Germinal center (tissue), 1 donor: ENCODE measurements around the gene SERINC2.
"Not testable (repeated sequence)": the region's sequence is repeated elsewhere in the genome, so short reads cannot be mapped to it uniquely, and the experiment has no call there.

Experiments used
- DNase-seq: peaks from one replicate; pipeline ENCODE4 v3.0.0; 2012; ENCODE audit warnings: mixed read lengths, low spot score

SERINC2 gene

DNA sequence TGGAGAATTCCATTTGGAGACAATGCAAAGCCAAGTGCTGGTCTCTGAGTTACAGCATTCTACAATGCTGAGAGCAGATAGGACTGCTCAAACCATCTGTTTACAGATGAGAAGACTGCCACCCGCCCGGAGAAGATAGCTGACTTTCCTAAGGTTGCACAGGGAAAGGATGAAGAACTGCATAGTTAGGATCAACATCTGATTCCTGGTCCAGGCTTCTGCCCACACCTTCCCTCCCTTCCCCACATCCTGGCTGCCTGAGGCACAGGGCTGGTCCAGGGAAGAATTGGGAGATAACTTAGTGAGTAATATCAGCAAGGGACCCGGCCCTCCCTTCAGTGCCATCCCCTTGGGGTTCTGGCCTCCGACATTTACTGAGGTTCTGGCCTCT, 2.0 kb downstream of the SERINC2 start:
- no peak for DNase-seq

DNA sequence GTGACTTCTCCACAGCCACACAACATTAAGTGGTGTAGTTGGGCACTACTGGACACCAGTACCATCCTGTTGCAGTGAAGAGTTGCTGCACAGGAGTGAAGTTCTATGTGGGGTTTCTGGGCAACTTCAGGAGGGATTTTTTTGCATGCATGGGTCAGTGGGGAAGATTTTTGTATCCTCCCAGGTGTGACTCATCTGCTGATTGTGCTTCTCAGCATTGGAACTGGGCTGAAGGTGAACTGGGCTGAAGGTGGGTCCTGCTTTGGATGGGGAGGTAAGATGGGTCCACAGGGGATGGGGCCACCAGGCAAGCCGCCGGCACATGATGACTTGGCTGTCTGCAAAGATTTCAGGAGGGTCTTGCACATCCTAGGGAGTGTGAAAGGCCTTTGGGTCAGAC, 2.6 kb downstream of the SERINC2 start:
- no peak for DNase-seq

DNA sequence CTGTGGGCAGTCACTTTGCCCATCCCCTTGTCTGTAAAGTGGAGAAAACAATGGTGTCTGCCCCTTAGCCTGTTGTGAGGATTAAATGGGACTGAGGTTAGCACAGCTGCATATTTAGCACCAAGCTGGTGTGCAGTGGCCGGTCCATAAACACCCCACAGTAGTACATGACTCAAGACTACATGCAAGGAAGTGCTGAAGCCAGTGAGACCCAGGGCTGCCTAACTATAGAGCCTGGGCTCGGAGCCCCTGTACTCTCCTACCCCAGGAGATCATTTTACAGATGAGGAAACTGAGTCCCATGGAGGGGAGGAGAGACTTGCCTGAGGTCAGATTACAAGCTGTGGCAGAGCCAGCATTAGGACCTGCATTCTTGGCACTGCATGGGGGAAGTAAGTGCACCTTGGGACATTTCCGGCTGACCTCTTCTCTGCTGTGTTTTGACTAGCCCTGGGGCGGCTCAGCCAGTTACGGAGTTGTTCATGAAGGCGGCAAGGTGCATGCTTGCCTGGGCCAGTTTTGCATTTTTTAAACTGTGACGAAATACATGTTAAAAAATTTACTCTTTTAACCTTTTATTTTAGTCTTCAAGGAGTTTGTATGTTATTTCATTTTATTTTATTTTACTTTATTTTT, 3.2 kb downstream of the SERINC2 start:
- no peak for DNase-seq

DNA sequence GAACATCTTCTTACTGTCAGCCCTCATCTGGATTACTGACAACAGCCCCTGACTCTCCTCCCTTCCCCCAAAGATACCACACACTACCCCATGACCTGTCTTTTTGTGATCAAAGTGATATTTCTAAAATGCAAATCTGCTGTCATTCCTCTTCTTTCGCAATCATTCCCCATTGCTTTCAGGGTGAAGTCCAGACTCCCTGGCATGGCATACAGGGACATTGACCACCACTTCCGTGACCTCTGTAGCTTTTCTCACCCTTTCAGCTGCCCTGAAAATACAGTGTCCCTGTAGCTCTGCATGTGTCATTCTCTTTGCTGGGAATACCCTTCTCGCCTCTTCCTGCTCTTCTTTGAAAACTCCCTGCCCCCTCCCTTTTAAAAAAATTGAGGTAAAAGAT, 4.1 kb downstream of the SERINC2 start:
- no peak for DNase-seq

DNA sequence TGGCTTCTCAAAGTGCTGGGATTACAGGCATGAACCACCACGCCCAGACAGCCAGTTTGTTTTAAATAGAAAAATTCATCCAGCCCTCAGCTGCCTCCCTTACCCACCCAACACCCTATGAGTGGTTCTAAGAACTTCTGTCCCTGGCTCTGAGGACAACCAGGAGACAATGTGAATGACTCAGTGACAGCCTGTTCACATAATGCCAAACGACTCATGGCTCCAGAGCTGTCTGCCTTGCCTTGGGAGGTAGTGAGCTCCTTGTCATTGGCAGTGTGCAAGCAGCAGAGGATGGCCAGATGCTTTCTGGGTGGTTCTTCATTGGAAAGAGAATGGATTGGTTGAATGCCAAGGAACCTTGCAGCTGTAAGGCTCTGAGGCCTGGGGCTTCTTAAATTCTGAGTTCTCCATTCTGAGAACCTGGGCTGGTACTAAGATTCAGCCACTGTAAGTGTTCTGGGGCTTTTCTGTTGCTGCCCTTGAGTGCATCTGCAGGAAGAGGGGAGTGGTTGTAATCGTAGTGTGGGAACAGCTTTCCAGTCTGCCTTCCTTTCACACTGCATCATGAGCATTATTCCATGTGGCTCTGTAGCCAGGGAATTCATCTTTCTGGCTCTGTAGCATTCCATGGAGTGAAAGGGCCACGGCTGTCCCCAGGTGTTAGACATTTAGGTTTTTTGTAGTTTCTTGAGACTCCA, 5.8 kb downstream of the SERINC2 start:
- DNase-seq: no peak

DNA sequence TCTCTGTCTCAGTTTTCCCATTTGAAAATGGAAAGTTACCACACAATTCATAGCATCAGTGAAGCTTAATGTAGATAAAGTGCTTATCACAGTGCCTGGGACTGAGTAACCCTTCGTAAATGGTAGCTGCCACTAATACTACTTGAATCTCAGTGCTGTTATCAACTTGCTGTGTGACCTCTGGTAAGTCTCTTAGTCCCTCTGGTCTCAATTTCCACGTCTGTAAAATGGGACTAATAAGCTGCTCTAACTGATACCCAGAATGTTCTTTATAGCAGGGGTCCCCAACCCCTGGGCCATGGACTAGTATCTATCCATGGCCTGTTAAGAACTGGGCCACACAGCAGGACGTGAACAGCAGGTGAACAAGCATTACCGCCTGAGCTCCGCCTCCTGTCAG, 7.7 kb downstream of the SERINC2 start:
- DNase-seq: no peak

DNA sequence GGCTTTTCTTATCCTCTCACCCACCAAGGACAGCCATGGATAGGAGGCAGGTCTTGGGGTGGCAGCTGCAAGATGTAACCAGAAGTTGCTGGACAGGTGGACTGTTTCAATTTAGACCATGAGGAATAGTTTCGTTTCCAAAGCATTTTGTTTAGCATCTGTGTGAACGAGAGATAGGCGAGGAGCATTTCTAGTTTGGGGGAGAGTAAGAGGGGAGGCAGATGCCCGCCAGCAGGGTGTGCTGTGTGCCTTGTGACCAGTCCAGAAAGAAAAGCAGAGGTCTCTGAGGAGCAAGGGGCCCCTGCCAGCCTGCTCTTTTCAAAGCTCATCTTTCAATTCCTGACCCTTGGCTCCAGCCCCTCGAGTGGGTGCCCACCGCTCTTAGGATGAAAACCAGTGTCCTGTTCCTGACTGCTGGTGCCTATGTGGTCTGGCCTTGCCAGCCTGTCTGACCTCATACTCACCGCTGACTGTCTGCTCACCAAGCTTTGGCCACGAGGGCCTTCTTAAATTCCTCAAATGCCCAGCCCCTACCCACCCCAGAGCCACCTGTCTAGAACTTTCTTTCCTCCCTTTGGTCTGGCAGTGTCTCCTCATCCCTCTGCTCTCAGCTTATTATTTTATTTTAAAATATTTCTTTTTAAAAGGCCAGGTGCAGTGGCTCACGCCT, 8.5 kb downstream of the SERINC2 start:
- DNase-seq: no peak

DNA sequence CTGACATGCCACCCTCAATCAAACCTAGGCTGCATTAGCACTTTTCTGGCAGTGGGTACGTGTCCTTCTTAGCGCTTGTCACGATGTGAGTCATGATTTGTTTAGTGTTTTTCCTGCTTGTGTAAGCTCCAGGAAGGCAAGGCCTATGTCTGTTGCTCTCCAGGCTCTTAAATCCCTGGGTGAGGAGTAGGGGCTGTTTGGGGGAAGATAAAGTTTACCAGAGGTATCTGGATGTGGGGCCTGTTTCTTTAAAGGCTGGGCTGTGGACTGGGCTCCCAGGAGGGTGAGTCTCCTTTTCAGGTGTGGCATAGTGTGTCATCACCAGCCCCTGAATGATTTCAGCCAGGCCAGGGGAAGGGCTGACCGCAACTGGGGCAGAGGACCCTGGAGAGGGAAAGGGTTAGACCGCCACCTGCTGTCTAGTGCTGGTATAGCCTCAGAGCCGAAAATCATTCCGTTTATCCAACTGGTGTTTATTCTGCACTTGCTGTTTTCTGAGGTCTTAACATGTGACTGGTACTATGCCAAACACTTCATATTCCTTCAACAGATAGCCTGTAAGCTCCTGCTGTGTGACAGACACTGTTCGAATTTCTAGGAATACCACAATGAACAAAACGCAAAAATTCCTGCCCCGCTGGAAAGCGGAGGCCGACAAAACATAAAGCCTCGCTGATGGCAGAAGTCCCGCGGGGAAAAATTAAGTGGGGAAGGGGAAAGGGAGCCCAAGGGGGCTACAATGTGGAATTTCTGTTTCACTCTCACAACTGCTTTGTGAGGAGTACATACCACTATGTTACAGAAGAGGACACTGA, 9.7 kb downstream of the SERINC2 start:
- DNase-seq: peak; percentile 69

DNA sequence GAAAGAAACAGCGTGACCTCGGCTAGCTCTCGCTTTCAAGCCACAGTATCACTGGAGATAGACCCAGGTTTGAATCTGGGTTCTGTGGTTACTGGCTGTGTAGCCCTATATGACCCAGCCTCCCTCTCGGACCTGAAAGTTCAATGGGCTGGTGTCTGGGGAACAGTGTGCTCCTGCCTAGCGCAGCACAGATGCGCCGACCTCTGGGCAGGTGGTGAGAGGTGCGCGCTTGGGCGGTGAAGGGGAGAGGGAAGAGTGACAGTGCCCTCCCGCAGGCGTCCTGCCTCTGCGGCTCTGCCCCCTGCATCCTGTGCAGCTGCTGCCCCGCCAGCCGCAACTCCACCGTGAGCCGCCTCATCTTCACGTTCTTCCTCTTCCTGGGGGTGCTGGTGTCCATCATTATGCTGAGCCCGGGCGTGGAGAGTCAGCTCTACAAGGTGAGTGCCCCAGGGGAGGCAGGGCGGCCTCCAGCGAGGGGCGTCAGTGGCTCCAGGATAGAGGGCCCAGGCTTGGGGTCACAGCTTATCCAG, 10.5 kb downstream of the SERINC2 start:
- peak; percentile 90 for DNase-seq

DNA sequence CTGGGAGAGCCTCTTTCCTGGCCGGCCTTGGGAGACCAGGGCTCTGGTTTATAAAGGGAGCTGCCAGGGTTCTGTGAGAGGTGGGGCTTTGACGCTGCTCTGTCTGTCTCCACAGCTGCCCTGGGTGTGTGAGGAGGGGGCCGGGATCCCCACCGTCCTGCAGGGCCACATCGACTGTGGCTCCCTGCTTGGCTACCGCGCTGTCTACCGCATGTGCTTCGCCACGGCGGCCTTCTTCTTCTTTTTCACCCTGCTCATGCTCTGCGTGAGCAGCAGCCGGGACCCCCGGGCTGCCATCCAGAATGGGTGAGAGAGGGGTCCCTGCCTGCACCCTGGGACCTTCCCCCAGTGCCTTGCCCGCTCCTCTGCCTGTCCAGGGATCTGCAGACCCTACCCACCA, 11.6 kb downstream of the SERINC2 start:
- no peak for DNase-seq

DNA sequence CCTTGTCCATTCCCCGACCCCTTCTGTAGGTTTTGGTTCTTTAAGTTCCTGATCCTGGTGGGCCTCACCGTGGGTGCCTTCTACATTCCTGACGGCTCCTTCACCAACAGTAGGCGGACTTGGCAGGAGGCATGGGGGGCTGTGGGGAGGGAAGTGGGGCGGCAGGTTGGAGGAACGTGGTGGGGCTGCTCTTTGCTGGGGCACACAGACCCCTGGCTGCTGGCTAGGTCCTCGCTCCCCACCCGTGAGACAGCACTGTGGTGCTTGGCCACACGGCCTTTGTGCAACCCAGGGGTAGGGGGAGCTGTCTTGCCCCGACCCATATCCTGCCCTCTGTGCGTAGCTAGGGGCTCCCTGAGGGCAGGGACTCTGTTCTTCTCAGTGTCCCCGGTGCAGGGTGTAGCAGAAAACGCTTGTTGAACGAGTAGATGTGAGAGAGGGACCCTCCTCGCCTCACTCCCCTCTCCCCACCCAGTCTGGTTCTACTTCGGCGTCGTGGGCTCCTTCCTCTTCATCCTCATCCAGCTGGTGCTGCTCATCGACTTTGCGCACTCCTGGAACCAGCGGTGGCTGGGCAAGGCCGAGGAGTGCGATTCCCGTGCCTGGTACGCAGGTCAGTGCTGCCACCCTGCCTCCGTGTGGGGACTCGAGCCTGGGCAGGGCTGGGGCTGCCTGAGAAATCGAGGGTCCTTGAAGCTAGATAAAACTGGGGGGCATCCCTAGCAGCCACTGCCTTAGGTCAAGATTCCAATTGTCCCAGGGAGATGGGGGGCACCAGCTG, 12.5 kb downstream of the SERINC2 start:
- DNase-seq: no peak

DNA sequence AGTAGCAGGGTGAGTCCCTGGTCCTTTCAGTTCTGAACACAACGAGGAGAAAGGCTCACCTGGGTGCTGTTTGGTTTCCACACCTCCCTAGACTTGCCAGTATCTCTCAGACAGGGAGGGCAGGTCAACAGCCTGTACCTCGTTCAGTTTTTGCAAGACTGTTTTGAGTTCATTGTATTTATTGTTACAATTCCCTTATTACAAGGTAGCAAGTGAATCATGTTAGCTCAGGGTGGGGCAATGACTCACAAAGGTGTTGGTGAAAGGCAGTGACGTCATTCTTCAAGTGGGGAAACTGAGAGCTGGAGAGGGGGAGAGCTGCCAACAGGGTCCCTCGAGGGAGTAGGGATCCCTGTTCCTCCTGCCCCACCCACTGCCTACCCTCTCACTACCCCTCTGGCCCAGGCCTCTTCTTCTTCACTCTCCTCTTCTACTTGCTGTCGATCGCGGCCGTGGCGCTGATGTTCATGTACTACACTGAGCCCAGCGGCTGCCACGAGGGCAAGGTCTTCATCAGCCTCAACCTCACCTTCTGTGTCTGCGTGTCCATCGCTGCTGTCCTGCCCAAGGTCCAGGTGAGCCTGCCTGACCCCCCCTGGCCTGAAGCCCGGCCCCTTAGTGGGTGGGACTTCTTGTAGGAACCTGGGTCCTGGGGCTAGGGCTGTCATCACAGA, 13.4 kb downstream of the SERINC2 start:
- no peak for DNase-seq

DNA sequence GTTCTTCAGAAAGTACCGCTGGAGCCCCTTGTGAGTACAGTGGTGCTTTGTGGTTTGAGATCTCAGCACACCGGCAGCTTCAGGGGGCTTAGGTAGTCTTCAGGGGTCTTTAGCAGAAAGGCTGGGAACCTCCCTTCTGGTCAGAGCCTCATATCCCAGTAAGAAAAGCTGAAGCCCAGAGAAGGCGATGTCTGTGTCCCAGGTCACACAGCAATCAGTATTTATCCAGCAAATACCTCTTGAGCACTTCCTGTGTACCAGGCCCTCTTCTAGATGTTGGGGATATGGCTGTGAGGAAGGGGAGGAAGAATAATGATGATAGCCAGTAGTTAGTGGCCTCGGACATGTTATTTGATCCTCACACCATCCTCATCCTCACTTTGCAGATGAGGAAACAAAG, 14.3 kb downstream of the SERINC2 start:
- DNase-seq: no peak

DNA sequence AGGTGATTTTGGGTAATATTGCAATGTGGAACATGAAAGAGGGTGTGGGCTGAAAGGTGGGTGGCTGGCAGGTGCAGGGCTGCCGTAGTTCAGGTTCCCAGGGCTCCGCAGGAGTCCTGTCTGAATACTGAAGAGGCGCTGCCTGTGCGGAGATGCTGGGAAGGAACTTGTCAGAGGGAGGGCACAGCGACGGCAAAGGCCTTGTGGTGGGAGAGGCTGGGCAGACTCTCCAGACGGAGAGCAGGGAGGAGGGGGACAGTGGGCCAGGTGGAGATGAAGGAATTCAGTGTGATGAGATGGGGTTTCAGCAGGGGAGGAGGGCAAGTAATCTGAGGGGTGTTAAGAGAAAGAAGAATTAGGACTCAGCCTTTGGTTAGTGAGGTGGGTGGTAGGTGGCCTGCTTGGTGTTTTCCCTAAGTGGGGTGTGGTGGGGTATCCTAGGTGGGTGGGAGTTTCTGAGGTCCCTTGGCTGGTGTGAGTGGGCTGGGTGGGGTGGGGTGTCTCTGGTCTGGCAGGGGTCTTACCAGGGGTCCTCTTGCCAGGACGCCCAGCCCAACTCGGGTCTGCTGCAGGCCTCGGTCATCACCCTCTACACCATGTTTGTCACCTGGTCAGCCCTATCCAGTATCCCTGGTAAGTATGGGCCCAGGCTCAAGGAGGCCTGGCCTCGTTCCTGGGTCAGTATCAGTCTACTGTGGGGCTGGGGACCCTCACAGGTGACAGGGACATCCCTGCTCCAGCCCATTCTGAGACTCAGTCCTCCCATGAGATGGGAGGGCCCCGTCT, 15.6 kb downstream of the SERINC2 start:
- DNase-seq: no peak

DNA sequence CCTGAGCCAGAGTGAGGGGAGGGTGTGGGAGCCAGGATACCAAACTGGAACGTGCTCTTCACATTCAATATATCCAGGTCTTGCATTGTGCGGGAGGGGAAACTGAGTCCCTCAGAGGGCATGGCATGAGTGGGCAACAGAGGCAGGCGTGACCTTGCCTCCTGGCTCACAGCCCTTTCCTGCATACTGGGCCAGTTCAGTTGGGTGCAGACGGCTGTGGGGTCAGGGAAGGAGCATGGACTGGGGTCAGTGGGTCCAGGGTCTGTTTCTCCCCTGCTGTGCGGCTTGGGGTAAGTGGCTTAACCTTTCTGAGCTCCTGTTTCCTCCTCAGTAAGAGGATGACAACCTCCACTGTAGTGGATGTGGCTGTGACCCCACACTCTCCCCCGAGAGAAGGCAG, 16.6 kb downstream of the SERINC2 start:
- DNase-seq: no peak

DNA sequence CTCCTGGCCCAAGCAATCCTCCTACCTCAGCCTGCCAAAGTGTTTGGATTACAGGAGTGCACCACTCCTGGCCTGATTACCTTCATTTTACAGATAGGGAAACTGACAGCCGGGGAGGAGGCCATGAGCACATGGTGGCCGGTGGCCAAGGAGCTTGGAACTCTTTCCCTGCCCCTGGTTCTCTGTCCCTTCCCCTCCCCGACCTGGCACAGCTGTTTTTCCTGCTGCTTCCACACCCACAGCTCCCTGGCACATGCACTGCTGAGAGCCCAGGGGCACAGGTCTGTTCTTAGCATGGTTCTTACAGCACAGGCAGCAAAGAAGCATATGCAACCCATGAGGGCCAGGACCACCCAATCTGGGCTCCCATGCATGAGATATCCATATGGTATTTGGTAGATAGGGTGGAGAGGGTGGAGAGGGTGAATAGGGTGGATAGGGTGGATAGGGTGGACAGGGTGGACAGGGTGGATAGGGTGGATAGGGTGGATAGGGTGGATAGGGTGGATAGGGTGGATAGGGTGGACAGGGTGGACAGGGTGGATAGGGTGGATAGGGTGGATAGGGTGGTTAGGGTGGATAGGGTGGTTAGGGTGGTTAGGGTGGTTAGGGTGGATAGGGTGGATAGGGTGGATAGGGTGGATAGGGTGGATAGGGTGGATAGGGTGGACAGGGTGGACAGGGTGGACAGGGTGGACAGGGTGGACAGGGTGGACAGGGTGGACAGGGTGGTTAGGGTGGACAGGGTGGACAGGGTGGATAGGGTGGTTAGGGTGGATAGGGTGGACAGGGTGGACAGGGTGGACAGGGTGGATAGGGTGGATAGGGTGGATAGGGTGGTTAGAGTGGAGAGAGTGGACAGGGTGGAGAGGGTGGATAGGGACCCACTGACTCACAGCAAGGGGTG, 18.6 kb downstream of the SERINC2 start:
- not testable (repeated sequence) for DNase-seq

DNA sequence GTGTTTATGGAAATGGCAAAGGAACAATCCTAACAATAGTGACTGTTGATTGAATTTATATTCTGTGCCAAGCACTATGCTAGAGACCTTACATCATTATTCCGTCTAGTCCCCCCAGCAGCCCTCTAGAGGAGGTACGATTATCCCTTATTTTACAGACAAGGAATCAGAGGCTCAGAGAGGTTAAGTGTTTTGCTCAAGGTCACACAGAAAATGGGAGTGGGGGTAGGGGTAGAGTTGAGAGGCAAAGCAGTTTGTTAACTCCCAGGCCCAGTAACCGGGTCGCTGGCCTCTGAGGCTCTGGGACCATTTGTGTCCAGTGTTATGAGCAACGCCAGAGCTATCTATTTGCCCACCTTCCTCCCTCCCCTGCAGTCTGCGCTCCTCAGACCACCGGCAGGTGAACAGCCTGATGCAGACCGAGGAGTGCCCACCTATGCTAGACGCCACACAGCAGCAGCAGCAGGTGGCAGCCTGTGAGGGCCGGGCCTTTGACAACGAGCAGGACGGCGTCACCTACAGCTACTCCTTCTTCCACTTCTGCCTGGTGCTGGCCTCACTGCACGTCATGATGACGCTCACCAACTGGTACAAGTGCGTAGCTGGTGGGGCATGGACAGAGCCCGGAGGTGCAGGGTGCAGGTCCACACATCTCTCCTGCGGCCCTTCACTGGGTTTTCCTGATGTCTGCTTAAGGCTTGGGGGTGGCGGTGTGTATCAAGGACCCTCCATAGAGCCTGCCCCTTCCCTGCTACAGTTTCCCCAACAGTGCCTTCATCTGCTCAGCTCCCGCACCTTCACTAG, 19.8 kb downstream of the SERINC2 start:
- DNase-seq: no peak

DNA sequence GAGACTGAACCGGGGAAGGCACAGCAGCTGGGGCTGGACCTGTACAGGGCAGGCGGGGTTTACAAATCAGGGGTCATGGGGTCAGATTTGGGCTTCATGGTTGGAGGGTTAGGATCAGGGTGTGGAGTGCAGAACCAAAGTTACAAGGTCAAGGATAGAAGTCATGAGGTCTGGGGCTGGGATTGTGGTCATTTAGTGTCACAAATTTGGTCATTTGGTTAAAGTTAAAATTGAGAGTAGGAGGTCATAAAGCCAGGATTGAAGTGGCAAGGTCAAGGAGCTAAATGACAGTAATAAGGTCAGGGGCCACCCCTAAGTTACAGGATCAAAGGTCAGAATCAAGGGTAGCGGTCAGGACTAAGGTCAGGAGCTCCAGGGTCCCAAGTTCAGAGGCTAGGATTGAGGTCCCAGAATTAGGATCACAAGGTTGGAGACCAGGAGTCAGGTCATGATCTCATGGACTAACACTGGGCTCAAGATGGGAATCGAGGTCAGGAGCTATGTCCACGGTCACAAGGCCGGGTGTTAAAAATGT, 20.4 kb downstream of the SERINC2 start:
- no peak for DNase-seq
